Astrocyte of the spinal cord (primary cell): ENCODE results near the gene NDUFS7.
A peak's percentile ranks its signal among the peaks of the same experiment; 100 is the strongest.

Experiments used
- DNase-seq: peaks from one replicate; pipeline ENCODE4 v3.0.0; 2011; ENCODE audit warnings: low read depth, low spot score
- H3K4me3 ChIP-seq: 2 replicates; pipeline ENCODE4 v1.5.1; 2011; ENCODE audit warnings: low read depth, mild to moderate bottlenecking, low read length, moderate library complexity
- CTCF ChIP-seq: IDR thresholded peaks from 2 replicates; pipeline ENCODE4 v1.5.1; 2012; ENCODE audit warnings: low read depth, mild to moderate bottlenecking, low read length, inconsistent platforms
- in situ Hi-C: cut with HindIII; loops from 2 replicates; pipeline ENCODE4 v1.10.0; 2017; ENCODE audit warnings: low sequenced_read_pairs

The NDUFS7 gene

GRCh38 chr19:1412323-1412923 lies 28.7 kb downstream of the NDUFS7 start:
- no peak overlapping the region for H3K4me3 ChIP-seq
- no peak for TF ChIP-seq CTCF
- DNase-seq, result no peak
- in situ Hi-C loops, result no loop called here

GRCh38 chr19:1412995-1413800 lies 29.5 kb downstream of the NDUFS7 start:
- H3K4me3 ChIP-seq, result no peak overlapping the region
- no peak for TF ChIP-seq CTCF
- no peak for DNase-seq
- in situ Hi-C loops, result no loop called here

- in situ Hi-C loops, result no loop called here
- no peak for TF ChIP-seq CTCF
- no peak overlapping the region for H3K4me3 ChIP-seq
- peak; percentile 31 for DNase-seq
Observed at GRCh38 chr19:1416014-1416841, 32.5 kb downstream of the NDUFS7 start.

- in situ Hi-C loops, result no loop called here
- no peak overlapping the region for H3K4me3 ChIP-seq
- peak; percentile 84 for DNase-seq
- TF ChIP-seq CTCF, result no peak
Observed at GRCh38 chr19:1417145-1417544, 33.4 kb downstream of the NDUFS7 start.

GRCh38 chr19:1417681-1418495 lies 34.2 kb downstream of the NDUFS7 start:
- H3K4me3 ChIP-seq, result no peak overlapping the region
- TF ChIP-seq CTCF, result no peak
- in situ Hi-C loops, result no loop called here
- DNase-seq, result no peak

- DNase-seq, result no peak
- no peak for TF ChIP-seq CTCF
- H3K4me3 ChIP-seq, result no peak overlapping the region
- in situ Hi-C loops, result no loop called here
Observed at GRCh38 chr19:1418496-1418775, 34.7 kb downstream of the NDUFS7 start.
